HCT116 (cell line): Measurements from ENCODE around the gene FNDC5. TPM values are rescaled to one million over a fixed set of nuclear protein-coding genes. Genes with fewer than 3 reads are reported as not detected.

Source experiments
- ATAC-seq: fragments of 200-7000 bp; cut with Tn5 transposase; 2 replicates; pipeline ENCODE4 v1.9.1; 2020; ENCODE audit warnings: mild to moderate bottlenecking, moderate library complexity
- BruUV-seq: library from RNA; stranded (reverse); fragments of 400-500 nt; replicated peaks from 2 replicates; lab custom pipeline; 2021; lab: Mats Ljungman, UMichigan
- CTCF ChIA-PET: fragments of 300-600 bp; sonication (Branson Sonifier 250); formaldehyde crosslinking; loops from one replicate; lab custom pipeline; 2021; ENCODE audit warnings: antibody characterized with exemption; lab: Charles Lee
- POLR2A ChIA-PET: fragments of 300-600, 350-600 bp; sonication (Branson Sonifier 250); formaldehyde crosslinking; loops from one replicate; lab custom pipeline; 2021; ENCODE audit warnings: antibody characterized with exemption; lab: Charles Lee
- RAD21 ChIA-PET, 2 experiments: fragments of 300-600 bp; sonication (Branson Sonifier 250); formaldehyde crosslinking; loops; one replicate each; lab custom pipeline; 2023; ENCODE audit warnings: low total read pairs in 2 of 2; ENCODE audit not compliant: uncharacterized antibody in 2 of 2, unreplicated experiment in 2 of 2, low non-redundant PET in 1 of 2; lab: Charles Lee
- DNase-seq: peaks from one replicate; pipeline ENCODE4 v3.0.0-alpha.2; 2010; ENCODE audit warnings: low read depth, low spot score
- H2AFZ ChIP-seq: fragments of 200-600 bp; shearing (Covaris generic), sonication (generic); 2 replicates; pipeline ENCODE4 v1.6.1; 2017; ENCODE audit warnings: low read depth, mixed run types, mixed read lengths, antibody characterized with exemption, low read length; ENCODE audit not compliant: poor library complexity, severe bottlenecking
- H3K27ac ChIP-seq: 2 replicates; pipeline ENCODE4 v1.5.1; 2012; ENCODE audit warnings: low read depth, low read length
- H3K27me3 ChIP-seq: fragments of 200-600 bp; sonication (generic); 2 replicates; pipeline ENCODE4 v1.6.1; 2016; ENCODE audit warnings: mixed run types, low read length, mixed read lengths; ENCODE audit not compliant: insufficient read depth
- H3K36me3 ChIP-seq, 2 experiments: fragments of 200-500 bp in 1 of 2; fragments of 200-600 bp in 1 of 2; sonication (Bioruptor generic) in 1 of 2; sonication (generic) in 1 of 2; 2 replicates each; pipeline versions ENCODE4 v1.5.1 to v1.6.1; 2014 to 2016; ENCODE audit warnings: low read length in 2 of 2, inconsistent platforms in 1 of 2, mixed read lengths in 1 of 2, mixed run types in 1 of 2; ENCODE audit not compliant: insufficient read depth in 2 of 2, control insufficient read depth in 1 of 2
- H3K4me1 ChIP-seq, 2 experiments: fragments of 200-600 bp in 1 of 2; sonication (generic) in 1 of 2; 2 replicates each; pipeline versions ENCODE4 v1.5.1 to v1.6.1; 2012 to 2017; ENCODE audit warnings: low read length in 2 of 2, inconsistent platforms in 1 of 2, mild to moderate bottlenecking in 1 of 2, mixed read lengths in 1 of 2, mixed run types in 1 of 2, moderate library complexity in 1 of 2; ENCODE audit not compliant: insufficient read depth in 2 of 2, control insufficient read depth in 1 of 2
- H3K4me2 ChIP-seq: fragments of 200-600 bp; sonication (generic); 2 replicates; pipeline ENCODE4 v1.6.1; 2017; ENCODE audit warnings: mixed run types, low read length, mixed read lengths
- H3K4me3 ChIP-seq, 2 experiments: fragments of 200-600 bp in 1 of 2; sonication (generic) in 1 of 2; replicated peaks in 1 of 2; 2 replicates each; pipeline ENCODE4 v1.5.1; 2011 to 2016; ENCODE audit warnings: low read length in 2 of 2, control low read depth in 1 of 2, low read depth in 1 of 2, mild to moderate bottlenecking in 1 of 2, mixed read lengths in 1 of 2, mixed run types in 1 of 2
- H3K79me2 ChIP-seq: fragments of 200-600 bp; sonication (generic); 2 replicates; pipeline ENCODE4 v1.6.1; 2017; ENCODE audit warnings: mild to moderate bottlenecking, mixed run types, low read length, moderate library complexity, mixed read lengths; ENCODE audit not compliant: insufficient read depth
- H3K9ac ChIP-seq: fragments of 200-600 bp; sonication (generic); 2 replicates; pipeline ENCODE4 v1.6.1; 2016; ENCODE audit warnings: low read length, mixed read lengths
- H3K9me2 ChIP-seq: fragments of 200-600 bp; sonication (generic), shearing (Covaris generic); 2 replicates; pipeline ENCODE4 v1.6.1; 2017; ENCODE audit warnings: mixed run types, mild to moderate bottlenecking, moderate library complexity; ENCODE audit not compliant: insufficient read depth
- H3K9me3 ChIP-seq, 2 experiments: fragments of 200-500 bp in 1 of 2; fragments of 200-600 bp in 1 of 2; sonication (Bioruptor generic) in 1 of 2; sonication (generic) in 1 of 2; 2 replicates each; pipeline ENCODE4 v1.6.1; 2014 to 2017; ENCODE audit warnings: low read length in 2 of 2, mixed read lengths in 2 of 2, inconsistent platforms in 1 of 2, low read depth in 1 of 2, mild to moderate bottlenecking in 1 of 2, mixed run types in 1 of 2, moderate library complexity in 1 of 2; ENCODE audit not compliant: control insufficient read depth in 1 of 2, insufficient read depth in 1 of 2
- H4K20me1 ChIP-seq: fragments of 200-600 bp; sonication (generic), shearing (Covaris generic); 2 replicates; pipeline ENCODE4 v1.6.1; 2017; ENCODE audit warnings: mixed run types, mild to moderate bottlenecking, moderate library complexity; ENCODE audit not compliant: insufficient read depth
- CEBPB ChIP-seq: IDR thresholded peaks from 2 replicates; pipeline ENCODE4 v1.6.1; 2012; ENCODE audit warnings: low read depth
- EGR1 ChIP-seq: IDR thresholded peaks from 2 replicates; pipeline ENCODE4 v1.6.1; 2012; ENCODE audit warnings: low read depth
- ELF1 ChIP-seq: IDR thresholded peaks from 2 replicates; pipeline ENCODE4 v1.6.1; 2012; ENCODE audit warnings: low read depth, borderline replicate concordance
- EZH2phosphoT487 ChIP-seq: fragments of 200-600 bp; IDR thresholded peaks from 2 replicates; pipeline ENCODE4 v1.6.1; 2018; ENCODE audit warnings: antibody characterized with exemption, borderline replicate concordance
- FOSL1 ChIP-seq: IDR thresholded peaks from 2 replicates; pipeline ENCODE4 v1.6.1; 2012; ENCODE audit warnings: low read depth
- JUND ChIP-seq: IDR thresholded peaks from 2 replicates; pipeline ENCODE4 v1.6.1; 2012
- POLR2AphosphoS5 ChIP-seq: IDR thresholded peaks from 2 replicates; pipeline ENCODE4 v1.6.1; 2011; ENCODE audit warnings: mild to moderate bottlenecking, low read depth, low read length, moderate library complexity
- SP1 ChIP-seq: IDR thresholded peaks from 2 replicates; pipeline ENCODE4 v1.6.1; 2012; ENCODE audit warnings: low read depth
- SRF ChIP-seq: IDR thresholded peaks from 2 replicates; pipeline ENCODE4 v1.6.1; 2012; ENCODE audit warnings: low read depth
- TCF7L2 ChIP-seq: IDR thresholded peaks from 2 replicates; pipeline ENCODE4 v1.7.0; 2011; ENCODE audit warnings: borderline replicate concordance, inconsistent platforms; ENCODE audit not compliant: insufficient read depth, insufficient read length; ENCODE audit errors: extremely low read depth
- YY1 ChIP-seq: IDR thresholded peaks from 2 replicates; pipeline ENCODE4 v1.6.1; 2011; ENCODE audit warnings: low read length, low read depth, moderate library complexity, mild to moderate bottlenecking; ENCODE audit not compliant: insufficient replicate concordance; ENCODE audit errors: extremely low read depth
- ZFX ChIP-seq: fragments of 450-650 bp; IDR thresholded peaks from 2 replicates; pipeline ENCODE4 v1.6.1; 2017
- intact Hi-C: fragments of 100-400 bp; cut with micrococcal nuclease; formaldehyde crosslinking; loops from 2 replicates; pipeline ENCODE4 v1.10.0; 2022
- total RNA-seq: library from RNA; stranded (reverse); gene quantifications from one replicate; pipeline ENCODE4 v1.2.1, GENCODE V29; 2021; ENCODE audit not compliant: unreplicated experiment
- TF ChIP-seq, protein P1 (sequence below): IDR thresholded peaks from 2 replicates; pipeline ENCODE4 v1.6.1; 2011; ENCODE audit warnings: mild to moderate bottlenecking, low read length, moderate library complexity; ENCODE audit not compliant: insufficient replicate concordance; ENCODE audit errors: extremely low read depth
- TF ChIP-seq, protein P2 (sequence below): IDR thresholded peaks from 2 replicates; pipeline ENCODE4 v1.6.1; 2012
- TF ChIP-seq, protein P3 (sequence below), 3 experiments: fragments of 200-600 bp in 1 of 3; sonication (generic) in 1 of 3; IDR thresholded peaks in 2 of 3; conservative IDR thresholded peaks in 1 of 3; 2 replicates each; pipeline ENCODE4 v1.5.1; 2012 to 2017; ENCODE audit warnings: low read depth in 2 of 3, low read length in 2 of 3, antibody characterized with exemption in 1 of 3, borderline replicate concordance in 1 of 3, control low read depth in 1 of 3, mild to moderate bottlenecking in 1 of 3, mixed read lengths in 1 of 3, mixed run types in 1 of 3, moderate library complexity in 1 of 3; ENCODE audit not compliant: insufficient read depth in 1 of 3
- TF ChIP-seq, protein P4 (sequence below): IDR thresholded peaks from 2 replicates; pipeline ENCODE4 v1.6.1; 2012

The FNDC5 gene
- total RNA-seq, 1 experiment from 2014 or later: not detected

DNA sequence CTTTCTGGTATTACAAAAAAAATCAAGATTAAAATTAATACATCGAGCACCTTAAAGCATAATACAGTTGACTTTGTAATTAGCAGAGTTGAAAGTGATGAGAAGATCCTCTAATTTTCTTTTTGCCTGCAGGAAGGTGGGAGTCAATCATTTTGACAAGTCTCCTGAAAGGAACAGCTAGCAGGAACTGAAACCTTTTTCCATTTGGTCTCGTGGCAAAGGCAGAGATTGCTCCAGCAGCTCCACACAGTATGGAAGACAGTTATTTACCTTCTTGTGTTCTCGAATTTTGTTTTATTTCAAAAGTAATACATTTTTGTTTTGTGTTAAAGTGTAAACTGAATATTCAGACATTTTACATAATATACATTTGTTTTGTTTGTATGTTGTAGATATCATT lies 45.5 kb downstream of the FNDC5 start:
- no peak for ATAC-seq

More for the DNA sequence above, 45.5 kb downstream of the FNDC5 start:
- no peaks in the 10 kb centered on the region for H3K27me3 ChIP-seq
- TF ChIP-seq JUND: no peak
- TF ChIP-seq TCF7L2: no peak
- TF ChIP-seq POLR2AphosphoS5: no peak
- no peak for TF ChIP-seq ZFX
- TF ChIP-seq, protein P1, sequence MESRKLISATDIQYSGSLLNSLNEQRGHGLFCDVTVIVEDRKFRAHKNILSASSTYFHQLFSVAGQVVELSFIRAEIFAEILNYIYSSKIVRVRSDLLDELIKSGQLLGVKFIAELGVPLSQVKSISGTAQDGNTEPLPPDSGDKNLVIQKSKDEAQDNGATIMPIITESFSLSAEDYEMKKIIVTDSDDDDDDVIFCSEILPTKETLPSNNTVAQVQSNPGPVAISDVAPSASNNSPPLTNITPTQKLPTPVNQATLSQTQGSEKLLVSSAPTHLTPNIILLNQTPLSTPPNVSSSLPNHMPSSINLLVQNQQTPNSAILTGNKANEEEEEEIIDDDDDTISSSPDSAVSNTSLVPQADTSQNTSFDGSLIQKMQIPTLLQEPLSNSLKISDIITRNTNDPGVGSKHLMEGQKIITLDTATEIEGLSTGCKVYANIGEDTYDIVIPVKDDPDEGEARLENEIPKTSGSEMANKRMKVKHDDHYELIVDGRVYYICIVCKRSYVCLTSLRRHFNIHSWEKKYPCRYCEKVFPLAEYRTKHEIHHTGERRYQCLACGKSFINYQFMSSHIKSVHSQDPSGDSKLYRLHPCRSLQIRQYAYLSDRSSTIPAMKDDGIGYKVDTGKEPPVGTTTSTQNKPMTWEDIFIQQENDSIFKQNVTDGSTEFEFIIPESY: no peak
- TF ChIP-seq FOSL1: no peak
- no peak for TF ChIP-seq ELF1
- TF ChIP-seq EGR1: no peak
- TF ChIP-seq, protein P2, sequence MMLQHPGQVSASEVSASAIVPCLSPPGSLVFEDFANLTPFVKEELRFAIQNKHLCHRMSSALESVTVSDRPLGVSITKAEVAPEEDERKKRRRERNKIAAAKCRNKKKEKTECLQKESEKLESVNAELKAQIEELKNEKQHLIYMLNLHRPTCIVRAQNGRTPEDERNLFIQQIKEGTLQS: no peak
- TF ChIP-seq, protein P3, sequence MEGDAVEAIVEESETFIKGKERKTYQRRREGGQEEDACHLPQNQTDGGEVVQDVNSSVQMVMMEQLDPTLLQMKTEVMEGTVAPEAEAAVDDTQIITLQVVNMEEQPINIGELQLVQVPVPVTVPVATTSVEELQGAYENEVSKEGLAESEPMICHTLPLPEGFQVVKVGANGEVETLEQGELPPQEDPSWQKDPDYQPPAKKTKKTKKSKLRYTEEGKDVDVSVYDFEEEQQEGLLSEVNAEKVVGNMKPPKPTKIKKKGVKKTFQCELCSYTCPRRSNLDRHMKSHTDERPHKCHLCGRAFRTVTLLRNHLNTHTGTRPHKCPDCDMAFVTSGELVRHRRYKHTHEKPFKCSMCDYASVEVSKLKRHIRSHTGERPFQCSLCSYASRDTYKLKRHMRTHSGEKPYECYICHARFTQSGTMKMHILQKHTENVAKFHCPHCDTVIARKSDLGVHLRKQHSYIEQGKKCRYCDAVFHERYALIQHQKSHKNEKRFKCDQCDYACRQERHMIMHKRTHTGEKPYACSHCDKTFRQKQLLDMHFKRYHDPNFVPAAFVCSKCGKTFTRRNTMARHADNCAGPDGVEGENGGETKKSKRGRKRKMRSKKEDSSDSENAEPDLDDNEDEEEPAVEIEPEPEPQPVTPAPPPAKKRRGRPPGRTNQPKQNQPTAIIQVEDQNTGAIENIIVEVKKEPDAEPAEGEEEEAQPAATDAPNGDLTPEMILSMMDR (IDR thresholded peaks at IDR 0.05 in 2 of 3, conservative IDR thresholded peaks at IDR 0.05 in 1 of 3; ENCODE audit: borderline replicate concordance in 1 of 3, insufficient read depth in 1 of 3, low read depth in 2 of 3, low read length in 2 of 3): no peak
- TF ChIP-seq CEBPB: no peak
- no peak for TF ChIP-seq EZH2phosphoT487
- no peak for TF ChIP-seq SRF
- TF ChIP-seq YY1: no peak
- TF ChIP-seq, protein P4, sequence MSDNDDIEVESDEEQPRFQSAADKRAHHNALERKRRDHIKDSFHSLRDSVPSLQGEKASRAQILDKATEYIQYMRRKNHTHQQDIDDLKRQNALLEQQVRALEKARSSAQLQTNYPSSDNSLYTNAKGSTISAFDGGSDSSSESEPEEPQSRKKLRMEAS: no peak
- no peak for TF ChIP-seq SP1
- no peak overlapping the region for H2AFZ ChIP-seq
- no peak overlapping the region for H3K4me2 ChIP-seq
- ChIA-PET CTCF (no interaction called here), RAD21 (no interaction called here), POLR2A (no interaction called here)
- H3K79me2 ChIP-seq: peaks cover 31% of the 10 kb centered on the region
- H3K27ac ChIP-seq: no peak overlapping the region
- no peak overlapping the region for H3K9ac ChIP-seq
- H3K9me3 ChIP-seq: no peaks in the 10 kb centered on the region
- no peaks in the 10 kb centered on the region for H4K20me1 ChIP-seq
- no peak for DNase-seq
- intact Hi-C loops: no loop called here
- no peaks in the 10 kb centered on the region for H3K4me1 ChIP-seq
- H3K9me2 ChIP-seq: no peaks in the 10 kb centered on the region
- peaks cover 24 to 37% of the 10 kb centered on the region in 2 experiments for H3K36me3 ChIP-seq
- H3K4me3 ChIP-seq: no peak overlapping the region
- no TSS peak for BruUV-seq
